ENCODE measurements around the gene ARL5C.

Gene ARL5C

DNA sequence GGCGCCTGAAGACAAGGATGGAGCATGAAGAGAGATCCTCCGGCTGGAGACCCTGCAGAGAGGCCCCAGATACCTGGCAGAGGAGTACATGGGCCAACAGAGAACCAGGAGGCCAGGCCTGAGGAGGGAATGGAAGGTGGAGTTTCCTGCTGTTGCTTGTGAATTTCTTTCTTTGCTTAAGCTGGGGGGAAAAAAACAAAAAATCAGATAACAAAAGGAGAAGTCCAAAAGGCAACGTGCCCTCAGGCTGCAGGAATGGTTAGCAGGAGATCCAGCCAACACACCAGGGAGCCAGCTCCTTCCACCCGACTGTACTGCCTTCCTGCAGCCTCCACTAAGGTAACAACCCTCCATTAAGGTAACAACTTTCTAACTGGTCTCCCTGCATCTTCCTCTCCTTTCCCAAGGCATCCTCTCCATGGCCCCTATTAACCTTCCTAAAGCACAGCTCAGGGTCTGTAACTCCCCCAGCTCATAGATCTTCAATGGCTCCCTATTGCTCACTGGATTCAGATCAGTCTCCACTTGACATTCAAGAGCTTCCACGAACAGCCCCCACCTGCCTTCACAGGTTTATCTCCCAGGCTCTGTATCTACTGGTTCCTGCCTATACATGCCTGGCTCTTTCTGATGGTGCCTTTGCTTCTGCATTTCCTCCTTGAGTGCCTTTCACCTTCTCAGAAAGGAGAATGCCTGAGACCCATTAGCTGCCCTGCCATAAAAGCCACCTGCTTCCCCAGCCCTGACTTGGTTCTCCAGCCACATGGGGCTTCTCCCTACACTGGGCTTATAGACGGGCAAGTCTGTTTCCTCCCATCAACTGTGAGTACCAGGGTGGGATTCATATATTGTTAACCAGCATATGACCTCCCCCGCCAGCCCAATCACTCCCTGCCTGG lies 725 bp upstream of the ARL5C start:
- no peak for DNase-seq

DNA sequence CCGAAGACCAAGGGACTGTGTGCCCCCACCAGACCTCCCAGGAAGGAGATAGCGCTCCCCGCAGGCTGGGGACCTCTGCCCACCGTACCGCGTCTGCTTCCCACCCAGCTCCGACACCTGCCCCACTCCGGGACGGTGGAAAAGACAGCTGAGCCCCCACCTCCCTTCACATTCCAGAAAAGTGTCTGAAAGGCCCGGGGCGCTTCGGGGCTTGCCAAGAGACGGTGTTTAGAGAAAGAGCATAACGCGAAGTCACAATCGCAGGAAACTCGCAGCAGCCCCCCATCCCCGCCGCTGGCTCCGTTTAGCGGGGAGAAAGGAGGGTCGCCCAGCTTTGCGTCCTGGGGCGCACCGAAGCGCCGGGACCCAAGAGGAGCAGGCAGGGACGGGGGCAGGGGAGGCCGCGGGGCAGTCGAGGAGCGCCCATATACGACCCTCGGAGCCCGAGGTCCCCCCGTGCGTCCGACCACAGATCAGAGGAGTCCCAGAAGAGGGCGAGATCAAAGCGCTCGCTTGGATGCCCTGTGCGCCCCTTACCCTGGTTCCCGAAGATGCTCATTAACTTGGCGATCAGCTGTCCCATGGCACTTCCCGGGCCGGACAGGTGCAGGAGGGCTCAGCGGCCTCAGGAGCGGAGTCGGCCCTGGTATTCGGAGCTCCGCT lies 652 bp downstream of the ARL5C start:
- DNase-seq, result no peak

GRCh38 chr17:39164675-39165143 lies 1.3 kb downstream of the ARL5C start:
- DNase-seq, result peak; percentile 33 to 67 (median 50)

DNA sequence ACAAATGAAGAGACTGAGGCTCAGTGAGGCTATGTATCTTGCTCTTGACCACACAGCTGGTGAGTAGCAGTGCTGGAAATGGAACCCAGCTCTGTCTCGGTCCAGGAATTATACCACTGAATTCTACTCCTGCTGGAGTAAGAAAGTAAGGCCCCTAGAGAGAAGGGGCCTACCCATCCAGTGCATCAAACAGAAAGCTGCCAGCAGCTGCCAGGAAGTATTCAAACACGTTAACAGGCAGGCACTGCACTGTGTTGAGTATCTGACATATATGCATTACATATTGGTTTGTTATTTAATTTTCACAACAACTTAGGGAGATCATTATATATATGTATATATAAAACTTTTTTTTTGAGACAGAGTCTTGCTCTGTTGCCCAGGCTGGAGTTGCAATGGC lies 4.0 kb downstream of the ARL5C start:
- DNase-seq, result no peak

- no peak for DNase-seq
These were observed 7.3 kb downstream of the ARL5C start for GRCh38 chr17:39158623-39159022.

DNA sequence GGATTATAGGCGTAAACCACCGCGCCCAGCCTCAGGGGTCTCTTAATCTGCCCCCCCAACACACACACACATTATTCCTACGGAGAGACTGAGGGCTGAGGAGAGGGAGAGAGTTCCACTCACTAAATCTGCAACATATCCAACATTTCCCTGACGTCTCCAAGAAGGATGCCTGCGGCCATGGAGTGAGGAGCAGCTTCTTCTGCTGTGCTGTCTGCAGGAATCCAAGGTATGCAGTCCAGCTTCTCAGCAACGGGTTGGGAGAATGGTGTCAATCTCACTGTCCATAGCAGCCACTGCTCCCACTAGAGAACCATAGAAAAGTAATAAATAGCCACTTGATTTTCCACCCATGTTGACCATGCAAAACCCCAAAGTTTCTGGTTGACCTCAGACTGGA lies 9.5 kb downstream of the ARL5C start:
- DNase-seq, result no peak

DNA sequence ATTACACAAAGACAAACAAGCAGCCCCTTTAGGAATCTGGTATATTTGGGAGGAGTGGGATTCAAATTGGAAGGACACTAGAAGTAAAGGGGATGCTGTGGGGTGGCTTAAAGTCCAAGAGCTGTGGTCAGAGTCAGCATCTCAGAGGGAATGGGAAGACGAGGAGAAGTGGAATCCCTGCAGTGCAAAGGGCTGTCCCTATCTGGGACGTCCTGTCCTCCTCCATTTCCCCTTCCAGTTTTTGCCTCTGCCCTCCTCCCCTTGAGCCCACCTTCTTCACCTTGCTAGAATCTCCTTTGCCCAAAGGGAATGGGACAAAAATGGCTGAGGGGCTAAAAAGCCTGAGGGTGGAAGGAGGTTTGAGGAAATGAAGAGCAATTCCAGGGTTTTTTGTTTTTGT lies 10.3 kb downstream of the ARL5C start:
- no peak for DNase-seq

- DNase-seq, result peak; percentile 92 to 97 (median 96)
These were observed 12.3 kb downstream of the ARL5C start for GRCh38 chr17:39153599-39154051.

GRCh38 chr17:39151943-39152818 lies 13.8 kb downstream of the ARL5C start:
- DNase-seq, result peak in 2 of 4 experiments; percentile 22 to 25

- DNase-seq, result peak in 1 of 4 experiments; percentile 9
These were observed 14.6 kb downstream of the ARL5C start, which contains the start of gene PLXDC1 for GRCh38 chr17:39151150-39151942. Gene PLXDC1 (minus strand): TSS chr17:39151637. CDS start chr17:39151437, 200 bp downstream.

DNA sequence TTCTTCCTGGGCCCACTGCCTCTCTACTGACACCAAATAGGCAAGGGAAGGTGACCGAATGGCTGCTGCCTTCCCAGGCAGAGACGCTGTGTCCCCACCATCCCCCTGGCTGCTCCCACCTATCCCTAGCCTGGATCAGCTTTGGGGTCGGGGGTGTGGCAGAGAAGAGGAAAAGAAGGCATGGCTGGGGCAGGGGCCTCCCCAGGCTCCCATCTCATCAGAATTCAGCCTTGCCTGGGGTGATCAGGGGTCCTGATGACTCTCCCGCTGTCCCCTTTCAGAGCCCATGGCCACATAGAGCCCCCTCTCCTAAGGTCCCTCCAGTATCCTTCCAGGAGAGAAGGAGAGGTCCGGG lies 15.2 kb downstream of the ARL5C start:
- no peak for DNase-seq

DNA sequence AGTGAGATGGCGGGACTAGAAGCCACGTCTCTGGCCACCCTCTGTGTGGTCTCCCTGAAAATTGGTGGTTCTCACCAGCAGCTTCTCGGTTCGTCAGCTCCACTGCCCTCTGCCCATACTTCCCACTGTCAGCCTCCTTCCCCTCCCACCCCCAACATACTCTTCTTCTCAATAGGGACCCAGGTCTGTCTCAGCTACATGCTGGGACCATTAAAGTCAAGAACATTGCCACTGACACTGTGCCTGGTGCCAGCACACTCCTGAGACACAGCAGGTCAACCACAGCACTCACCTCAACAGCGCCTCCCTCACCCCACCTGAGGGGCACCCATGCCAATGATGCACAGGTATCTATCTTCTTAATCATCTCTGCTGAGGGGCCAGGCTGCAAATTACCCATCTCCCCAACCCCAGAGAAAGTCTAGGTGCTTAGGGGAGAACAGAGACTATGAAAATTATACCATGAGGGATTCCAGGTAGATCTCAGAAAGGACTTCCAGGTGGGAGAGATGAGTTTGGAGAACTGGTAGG lies 15.8 kb downstream of the ARL5C start:
- DNase-seq, result peak in 1 of 4 experiments; percentile 8

GRCh38 chr17:39147221-39148185 lies 18.5 kb downstream of the ARL5C start:
- no peak for DNase-seq

DNA sequence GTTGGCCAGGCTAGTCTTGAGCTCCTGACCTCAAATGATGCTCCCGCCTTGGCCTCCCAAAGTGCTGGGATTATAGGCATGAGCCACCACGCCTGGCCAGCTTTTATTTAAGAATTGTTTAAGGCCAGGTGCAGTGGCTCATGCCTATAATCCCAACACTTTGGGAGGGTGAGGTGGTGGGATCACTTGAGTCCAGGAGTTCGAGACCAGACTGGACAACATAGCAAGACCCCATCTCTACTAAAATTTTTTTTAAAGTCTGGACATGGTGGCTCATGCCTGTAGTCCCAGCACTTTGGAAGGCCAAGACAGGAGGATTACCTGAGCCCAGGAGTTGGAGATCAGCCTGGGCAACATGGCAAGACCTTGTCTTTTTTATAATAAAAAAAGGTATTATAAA lies 19.7 kb downstream of the ARL5C start:
- no peak for DNase-seq

- no peak for DNase-seq
These were observed 20.8 kb downstream of the ARL5C start for GRCh38 chr17:39145143-39145542.

DNA sequence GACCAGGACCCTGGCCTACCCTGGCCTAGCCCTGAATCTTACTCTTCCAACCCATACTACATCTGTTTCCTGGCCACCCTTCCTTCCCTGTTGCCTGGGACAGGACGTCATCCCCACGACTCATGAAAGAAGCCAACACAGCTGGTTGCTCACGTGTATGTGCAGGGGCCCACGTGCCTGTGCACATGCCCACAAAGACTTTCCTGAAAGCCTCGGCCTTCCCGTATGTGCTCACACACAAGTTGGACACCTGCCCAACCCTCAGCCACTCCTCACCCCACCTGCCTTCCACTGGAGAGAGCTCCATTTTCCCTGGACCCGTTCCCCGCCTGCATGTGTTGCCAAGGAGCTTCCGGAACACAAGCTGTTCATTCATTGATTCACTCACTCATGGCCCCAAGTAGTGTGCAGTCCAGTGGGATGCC lies 21.5 kb downstream of the ARL5C start:
- no peak for DNase-seq

- no peak for DNase-seq
These were observed 22.3 kb downstream of the ARL5C start for GRCh38 chr17:39143552-39144093.

GRCh38 chr17:39141915-39142664 lies 23.9 kb downstream of the ARL5C start:
- no peak for DNase-seq

GRCh38 chr17:39141294-39141693 lies 24.7 kb downstream of the ARL5C start:
- no peak for DNase-seq

All from activated naive CD4-positive, alpha-beta T cell (primary cell).